HuH-7 (cell line): Measurements from ENCODE around the gene SPOCK3.
"Not testable (repeated sequence)": the region's sequence is repeated elsewhere in the genome, so short reads cannot be mapped to it uniquely, and the experiment has no call there.

Experiments used
- DNase-seq: peaks from one replicate; pipeline ENCODE4 v3.0.0; 2011; ENCODE audit warnings: low spot score

SPOCK3 gene

GRCh38 chr4:166957451-166957850 lies 276.8 kb downstream of the SPOCK3 start:
- no peak for DNase-seq

DNA sequence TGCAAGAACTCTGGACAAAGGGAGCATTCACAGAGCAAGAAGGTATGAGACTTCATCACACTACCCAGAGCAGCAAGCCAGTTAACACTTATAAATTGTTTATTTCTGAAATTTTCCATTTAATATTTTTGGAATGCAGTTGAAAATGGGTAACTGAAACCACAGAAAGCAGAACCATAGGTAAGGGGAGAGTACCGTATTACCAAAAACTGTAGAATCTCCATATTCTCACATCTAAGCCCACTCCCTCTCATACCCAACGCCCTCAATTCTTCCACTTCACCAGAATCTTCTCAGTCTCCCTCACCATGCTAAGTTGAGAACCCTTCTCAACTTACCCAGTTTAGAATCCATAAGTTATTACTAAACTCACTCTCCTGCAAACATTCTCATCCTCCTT lies 277.8 kb downstream of the SPOCK3 start:
- no peak for DNase-seq

GRCh38 chr4:166941629-166942028 lies 292.7 kb downstream of the SPOCK3 start:
- no peak for DNase-seq

- DNase-seq, result no peak
Observed at GRCh38 chr4:166930464-166930863, 303.8 kb downstream of the SPOCK3 start.

- DNase-seq, result no peak
Observed at GRCh38 chr4:166924424-166924823, 309.9 kb downstream of the SPOCK3 start.

DNA sequence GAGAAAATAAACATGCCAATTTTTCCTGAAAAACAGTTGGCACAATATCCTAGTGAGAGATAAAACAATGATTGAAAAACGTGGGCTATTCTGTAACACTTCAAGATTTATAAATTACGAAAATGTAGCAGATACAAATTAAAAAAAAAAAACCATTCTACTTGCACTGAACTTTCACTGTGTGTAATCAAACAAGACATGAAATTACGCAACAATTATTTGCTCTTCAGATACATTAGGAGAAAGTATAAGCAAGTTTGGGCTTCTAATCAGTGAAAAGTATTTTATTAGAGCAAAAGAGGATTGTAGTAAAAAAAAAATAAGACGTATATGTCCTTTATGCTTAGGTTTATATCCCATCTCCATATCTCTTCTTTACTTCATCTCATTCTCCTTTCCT lies 320.4 kb downstream of the SPOCK3 start:
- no peak for DNase-seq

DNA sequence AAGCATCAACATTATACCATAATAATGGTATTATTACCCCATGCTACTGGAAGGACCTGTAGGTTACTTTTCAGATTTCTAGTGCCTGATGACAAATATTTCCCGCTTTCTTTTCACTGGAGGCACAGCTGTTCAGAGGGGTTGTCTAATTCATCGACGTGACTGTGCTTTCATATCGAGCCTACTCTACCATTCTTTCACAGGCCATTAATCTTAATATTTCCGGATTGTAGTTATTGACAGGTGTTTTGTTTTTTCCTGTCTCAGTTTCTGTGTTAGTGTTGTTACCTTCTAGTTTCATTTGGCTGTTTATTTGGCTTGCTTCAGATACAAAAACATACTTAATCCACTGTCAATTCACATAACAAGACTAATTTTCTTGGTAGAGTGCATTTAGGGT lies 330.9 kb downstream of the SPOCK3 start:
- no peak for DNase-seq

DNA sequence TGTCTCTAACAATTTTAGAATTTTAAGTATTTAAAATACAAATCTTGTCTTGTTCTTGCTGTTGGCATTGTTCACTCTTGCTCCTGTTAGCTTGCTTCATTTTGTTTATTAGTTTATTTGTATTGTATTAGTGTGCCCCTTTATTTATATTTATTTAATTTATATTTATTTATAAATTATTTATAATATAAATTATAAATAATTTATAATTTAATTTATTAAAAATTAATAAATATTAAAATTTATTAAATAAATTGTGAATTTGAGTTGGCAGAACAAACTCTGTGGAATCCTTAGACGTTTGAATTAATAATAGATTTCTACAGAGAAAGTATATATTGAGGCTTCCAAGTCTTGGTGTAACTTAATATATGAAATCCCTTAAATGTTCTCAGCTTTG lies 331.4 kb downstream of the SPOCK3 start:
- DNase-seq, result no peak

DNA sequence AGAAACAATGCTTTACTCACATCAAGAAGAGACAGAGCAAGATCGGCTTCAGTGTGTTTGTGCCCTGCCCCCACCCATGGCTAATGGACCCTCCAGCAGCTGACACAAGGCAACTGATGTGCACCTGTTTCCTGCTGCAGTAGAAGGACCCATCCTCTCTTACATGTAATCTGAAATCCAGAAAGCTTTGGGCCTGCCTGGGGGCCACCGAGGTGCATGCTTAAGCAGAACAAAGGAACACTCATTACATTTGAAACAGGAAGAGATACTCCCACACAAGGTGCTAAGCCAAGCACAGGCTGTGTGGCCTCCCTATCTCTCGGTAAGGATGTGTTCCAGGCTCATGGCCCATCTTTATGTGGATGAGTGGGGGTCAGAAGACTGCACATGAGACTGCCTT lies 338.0 kb downstream of the SPOCK3 start:
- DNase-seq, result no peak

DNA sequence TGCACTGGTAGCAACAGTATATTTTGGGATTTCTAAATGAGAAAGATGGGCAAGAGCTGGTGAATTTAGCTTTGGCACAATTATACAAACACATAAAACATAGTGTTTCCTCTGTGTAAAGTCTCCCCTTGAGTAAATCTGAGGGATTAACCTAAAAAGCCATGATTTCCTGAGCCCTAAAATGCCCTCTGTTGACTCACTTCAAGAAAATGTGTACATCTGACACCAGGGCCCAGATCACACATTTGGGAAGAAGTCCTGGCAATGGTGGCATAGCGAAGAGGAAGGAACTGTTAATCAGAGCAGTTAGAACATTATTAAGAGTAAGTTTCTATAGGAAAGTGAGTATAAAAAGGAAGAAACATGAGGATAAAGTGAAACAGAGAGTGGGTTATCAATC lies 338.5 kb downstream of the SPOCK3 start:
- no peak for DNase-seq

DNA sequence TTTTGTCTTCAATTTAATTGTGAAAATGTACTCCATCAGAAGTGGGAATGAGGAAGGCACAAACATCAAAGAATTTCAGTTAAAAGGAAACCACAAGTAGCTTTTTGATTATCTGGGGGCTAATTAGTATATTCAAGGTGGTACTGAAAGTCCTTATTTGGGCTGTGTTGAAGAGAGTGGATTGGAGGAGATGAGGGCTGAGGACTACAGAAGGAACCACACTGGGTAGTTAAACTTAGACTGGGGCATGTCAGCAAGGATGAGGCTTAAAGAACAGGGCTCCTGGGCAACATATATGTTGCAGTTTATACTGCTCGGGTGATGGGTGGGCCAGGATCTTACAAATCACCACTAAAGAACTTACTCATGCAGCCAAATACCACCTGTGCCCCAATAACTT lies 346.8 kb downstream of the SPOCK3 start:
- no peak for DNase-seq

DNA sequence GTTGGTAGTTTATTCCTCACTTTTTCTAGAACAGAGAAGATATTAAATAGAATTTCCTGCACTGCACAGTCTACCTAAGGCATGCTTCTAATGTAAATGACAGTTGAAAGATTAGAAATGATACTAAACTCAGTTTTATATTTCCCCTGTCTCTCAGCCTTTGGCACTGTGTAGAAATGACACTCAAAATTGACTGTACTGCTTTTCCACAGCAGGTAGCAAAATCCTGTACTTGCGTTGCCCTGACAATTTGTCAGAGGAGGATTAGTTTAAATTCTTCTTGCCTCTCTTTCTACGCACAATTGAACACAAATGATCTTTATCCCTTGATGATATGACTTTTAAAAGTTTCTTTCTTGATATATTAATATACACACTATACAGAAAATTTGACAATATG lies 347.6 kb downstream of the SPOCK3 start:
- DNase-seq, result no peak

- DNase-seq, result no peak
Observed at GRCh38 chr4:166882221-166882620, 352.1 kb downstream of the SPOCK3 start.

DNA sequence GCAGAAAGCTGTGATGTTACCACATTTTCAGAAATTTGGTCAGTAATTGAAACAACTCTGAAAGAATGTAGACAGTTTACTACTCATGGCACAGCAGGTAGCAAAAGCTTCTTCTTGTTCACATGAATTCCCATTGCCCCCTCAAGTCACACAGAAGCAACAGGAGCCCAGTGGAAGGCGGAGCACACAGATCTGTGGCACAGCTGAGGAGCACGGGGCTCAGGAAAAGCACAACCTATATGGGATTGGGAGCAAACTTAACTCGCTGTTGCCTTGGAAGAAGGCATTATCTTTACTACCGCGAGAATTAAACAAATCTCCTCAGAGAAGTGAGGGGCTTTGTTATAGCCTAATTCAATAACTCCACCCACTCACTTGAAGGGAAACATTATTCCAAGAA lies 358.5 kb downstream of the SPOCK3 start:
- no peak for DNase-seq

GRCh38 chr4:166862032-166862431 lies 372.3 kb downstream of the SPOCK3 start:
- no peak for DNase-seq

GRCh38 chr4:166850398-166850797 lies 383.9 kb downstream of the SPOCK3 start:
- not testable (repeated sequence) for DNase-seq

- DNase-seq, result no peak
Observed at GRCh38 chr4:166846939-166847338, 387.4 kb downstream of the SPOCK3 start.

DNA sequence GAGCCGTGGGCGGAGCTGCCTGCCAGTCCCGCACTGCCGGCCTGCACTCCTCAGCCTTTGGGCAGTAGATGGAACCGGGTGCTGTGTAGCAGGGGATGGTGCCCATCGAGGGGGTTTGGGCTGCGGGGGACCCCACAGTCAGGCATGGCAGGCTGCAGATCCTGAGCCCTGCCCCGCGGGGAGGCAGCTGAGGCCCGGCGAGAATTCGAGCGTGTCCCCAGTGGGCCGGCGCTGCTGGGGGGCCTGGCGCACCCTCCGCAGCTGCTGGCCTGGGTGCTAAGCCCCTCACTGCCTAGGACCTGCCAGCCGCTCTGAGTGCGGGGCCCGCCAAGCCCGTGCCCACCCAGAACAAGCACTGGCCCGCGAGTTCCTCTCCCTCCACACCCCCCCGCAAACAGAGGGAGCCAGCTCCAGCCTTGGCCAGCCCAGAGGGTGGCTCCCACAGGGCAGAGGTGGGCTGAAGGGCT lies 391.5 kb downstream of the SPOCK3 start:
- DNase-seq, result no peak

- no peak for DNase-seq
Observed at GRCh38 chr4:166839615-166840251, 394.6 kb downstream of the SPOCK3 start.

DNA sequence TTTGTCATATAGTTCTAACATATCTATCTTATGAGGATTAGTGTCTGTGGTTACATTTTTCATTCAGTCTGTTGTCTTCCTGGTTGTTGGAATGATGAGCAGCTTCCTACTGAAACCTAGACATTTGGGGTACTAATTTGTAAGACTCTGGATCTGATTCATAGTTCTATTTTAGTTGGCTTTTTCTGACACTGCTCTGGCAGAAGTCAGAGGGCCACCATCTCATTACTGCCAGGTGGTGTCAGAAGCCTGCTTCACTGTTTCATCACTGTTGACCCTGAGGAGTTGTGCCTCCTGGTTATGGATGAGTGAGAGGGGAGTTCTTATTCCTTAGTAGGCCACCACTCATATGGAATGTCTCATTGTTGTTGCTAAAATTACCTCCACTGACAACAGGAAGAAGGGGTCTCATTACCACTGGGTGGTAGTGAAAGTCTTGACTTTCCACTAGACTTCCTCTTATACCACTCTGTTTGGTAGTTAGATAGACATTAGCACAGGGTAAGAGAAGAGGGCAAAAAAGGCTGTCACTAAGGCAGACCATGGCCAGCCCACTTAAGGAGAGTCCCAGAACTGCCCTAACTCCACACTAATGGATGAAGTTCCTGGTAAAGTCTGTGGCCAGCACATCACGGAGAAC lies 395.2 kb downstream of the SPOCK3 start:
- no peak for DNase-seq

- no peak for DNase-seq
Observed at GRCh38 chr4:166836865-166837264, 397.4 kb downstream of the SPOCK3 start.

- no peak for DNase-seq
Observed at GRCh38 chr4:166827629-166828028, 406.7 kb downstream of the SPOCK3 start.

- DNase-seq, result no peak
Observed at GRCh38 chr4:166827167-166827566, 407.1 kb downstream of the SPOCK3 start.

DNA sequence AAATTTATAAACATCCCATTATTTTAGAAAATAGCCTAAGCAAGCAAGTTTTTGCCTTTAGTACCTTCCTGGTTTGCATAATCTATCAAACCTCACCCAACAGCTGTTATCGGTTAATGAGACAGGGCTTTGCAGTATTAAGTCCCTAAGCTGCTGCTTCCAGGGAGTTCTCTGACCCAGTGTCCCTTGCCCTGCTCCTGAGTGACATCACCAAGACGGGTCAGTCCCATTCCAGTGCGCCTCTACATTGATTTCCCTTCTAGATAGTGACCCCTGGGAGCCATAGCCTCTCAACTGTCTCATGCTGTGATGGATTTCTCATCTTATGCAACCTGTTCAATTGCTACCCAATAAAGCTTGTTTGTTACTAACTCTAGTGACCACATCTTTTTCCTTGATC lies 410.4 kb downstream of the SPOCK3 start:
- no peak for DNase-seq
